CD4-positive, alpha-beta T cell treated with Interleukin-17A for 4 hours (primary cell): ENCODE results near the gene GBP2.
"Not testable (repeated sequence)": the region's sequence is repeated elsewhere in the genome, so short reads cannot be mapped to it uniquely, and the experiment has no call there.

Experiments
- DNase-seq: peaks from one replicate; pipeline ENCODE4 v3.0.0-alpha.2; 2020; ENCODE audit warnings: mixed read lengths

The GBP2 gene

DNA sequence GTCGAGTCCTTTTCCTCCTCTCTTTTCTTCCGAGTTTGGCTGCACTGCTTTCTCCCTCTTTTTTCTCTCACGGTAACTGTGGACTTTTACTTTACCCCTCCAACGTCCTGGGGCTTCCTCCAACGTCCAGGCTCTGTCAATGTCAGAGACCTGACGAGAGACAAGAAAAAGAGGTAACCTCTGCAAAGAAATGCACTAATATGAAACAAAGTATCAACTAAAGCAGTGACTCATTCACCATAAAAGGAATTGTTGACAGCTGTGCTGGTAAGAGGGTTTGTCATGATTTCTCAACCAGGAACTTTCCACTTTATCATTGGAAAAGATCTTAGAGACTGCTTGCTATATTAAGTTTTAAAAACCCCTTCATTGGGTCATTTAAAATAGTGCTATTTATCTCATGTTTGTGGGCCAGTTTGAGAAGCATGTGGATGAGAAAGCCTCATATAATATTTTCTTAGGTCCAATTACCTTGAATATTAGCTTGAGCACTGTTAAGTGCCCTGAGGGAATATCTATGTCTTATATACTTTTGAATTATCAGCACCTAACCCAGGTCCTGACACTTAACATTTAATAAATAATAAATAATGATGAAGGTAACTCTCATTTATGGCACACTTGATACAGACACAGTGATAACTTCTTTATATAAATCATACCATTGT lies at the start of gene GBP2:
Gene GBP2 (minus strand): TSS at position 202 of the 668 bp plus-strand sequence. CDS start 4,148 bp downstream, outside the sequence.
- DNase-seq: peak; percentile 45

- no peak for DNase-seq
Measured at GRCh38 chr1:89174491-89174890, 48.6 kb upstream of the GBP2 start.

DNA sequence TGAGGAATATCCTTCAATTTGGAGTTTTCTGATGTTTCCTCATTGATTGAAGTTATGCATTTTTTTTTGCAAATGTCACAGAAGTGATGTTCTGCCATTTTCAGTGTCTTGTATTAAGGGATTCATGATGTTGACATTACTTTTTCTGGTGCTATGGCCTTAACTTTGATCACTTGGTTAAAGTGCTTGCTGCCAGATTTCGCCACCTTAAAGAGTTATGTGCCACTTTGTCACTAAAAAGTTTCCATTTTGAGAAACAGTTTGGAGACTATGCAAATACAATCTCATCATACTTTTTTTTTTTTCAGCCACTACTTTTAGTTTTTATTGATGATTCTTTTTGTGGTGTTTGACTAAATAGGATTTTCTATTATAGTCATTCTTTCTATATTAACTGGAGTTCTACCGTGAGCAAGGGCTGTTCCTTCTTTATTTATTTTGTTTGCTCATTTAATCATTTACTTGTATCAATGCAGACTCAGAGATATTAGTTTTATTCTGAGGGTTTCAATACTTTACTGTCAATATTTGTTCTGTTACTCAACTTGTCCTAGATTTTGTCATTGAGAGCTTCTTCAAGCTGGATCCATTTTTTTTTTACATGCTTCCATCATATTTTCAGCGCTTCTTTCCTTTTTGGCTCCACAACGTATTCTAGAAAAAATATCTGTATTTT lies 46.7 kb upstream of the GBP2 start:
- no peak for DNase-seq

- DNase-seq: no peak
Measured at GRCh38 chr1:89171067-89171438, 45.1 kb upstream of the GBP2 start.

DNA sequence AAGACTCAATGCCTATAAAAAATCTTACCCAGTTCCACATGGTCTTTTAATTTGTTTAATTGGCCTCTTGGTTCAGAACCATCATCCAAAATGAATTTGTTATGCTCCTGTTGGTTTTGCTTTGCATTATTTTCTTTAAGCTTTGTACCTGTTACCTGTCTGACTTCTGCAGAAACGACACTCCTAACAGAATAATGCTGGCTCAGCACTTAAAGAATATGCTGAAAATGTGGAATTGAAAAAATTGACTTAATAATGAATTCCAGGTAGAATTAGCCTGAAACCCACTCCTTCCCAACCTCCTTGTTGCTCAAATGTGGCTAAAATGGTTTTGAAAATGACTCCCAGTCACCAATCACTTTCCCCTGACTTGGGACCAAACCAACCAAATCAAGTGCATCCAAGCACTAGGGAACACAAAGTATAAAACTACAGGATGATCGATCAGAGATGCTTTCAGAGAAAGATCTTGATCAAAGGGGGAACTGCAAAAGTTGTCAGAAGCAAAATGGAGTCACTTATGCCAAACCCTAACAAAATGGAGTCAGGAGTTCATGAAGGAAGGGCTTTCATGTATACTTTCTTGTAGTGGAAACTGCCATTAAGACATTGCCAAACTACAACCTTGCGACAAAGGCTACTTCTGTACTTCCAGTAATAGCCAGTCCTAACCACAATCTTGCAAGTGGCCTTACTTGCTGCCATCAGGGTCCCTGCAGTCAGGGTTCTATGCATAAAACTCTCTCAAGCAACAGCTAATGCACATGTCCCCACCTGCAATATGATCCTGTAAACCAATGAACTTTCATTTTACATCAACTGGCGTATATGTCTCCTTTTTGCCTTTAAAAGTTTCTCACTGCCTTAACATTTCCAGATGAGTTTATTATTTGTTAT lies 44.5 kb upstream of the GBP2 start:
- DNase-seq: no peak

DNA sequence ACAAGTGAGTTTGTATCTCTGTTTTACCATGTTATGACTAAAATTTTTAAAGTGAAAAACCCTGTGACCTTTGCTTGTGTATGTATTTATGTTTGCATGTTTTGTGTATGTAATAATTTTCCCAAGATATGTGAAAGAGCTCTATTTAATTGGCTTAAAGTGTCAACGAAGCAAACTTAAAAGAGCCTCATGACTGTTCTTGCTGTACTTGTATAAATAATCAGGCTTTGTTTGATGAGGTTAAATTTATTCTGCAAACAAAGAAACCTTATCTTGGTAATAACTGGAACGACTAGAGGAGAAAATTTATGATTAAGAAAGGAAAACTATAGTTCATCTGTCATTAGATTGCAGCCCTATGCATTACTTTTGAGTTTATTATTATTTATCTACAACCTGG lies 43.3 kb upstream of the GBP2 start:
- no peak for DNase-seq

GRCh38 chr1:89167590-89168230 lies 41.8 kb upstream of the GBP2 start:
- no peak for DNase-seq

DNA sequence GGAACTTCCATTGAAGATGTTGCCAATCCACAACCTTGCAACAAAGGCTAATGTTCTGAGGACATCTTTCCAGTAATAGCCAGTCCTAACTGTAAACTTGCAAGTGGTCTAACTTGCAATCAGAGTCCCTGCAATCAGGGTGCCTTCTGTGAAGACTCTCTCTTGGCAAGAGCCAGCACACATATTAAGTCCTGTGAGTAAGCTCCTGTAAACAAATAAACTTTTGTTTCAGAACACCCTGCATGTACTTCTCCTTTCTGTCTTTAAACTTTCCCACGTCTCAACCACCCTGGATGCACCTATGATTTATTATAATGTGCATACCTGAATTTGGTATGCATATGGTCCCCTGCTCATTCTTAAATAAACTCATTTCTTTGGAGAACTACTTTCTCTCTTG lies 40.8 kb upstream of the GBP2 start:
- no peak for DNase-seq

GRCh38 chr1:89165811-89166210 lies 39.9 kb upstream of the GBP2 start:
- no peak for DNase-seq

DNA sequence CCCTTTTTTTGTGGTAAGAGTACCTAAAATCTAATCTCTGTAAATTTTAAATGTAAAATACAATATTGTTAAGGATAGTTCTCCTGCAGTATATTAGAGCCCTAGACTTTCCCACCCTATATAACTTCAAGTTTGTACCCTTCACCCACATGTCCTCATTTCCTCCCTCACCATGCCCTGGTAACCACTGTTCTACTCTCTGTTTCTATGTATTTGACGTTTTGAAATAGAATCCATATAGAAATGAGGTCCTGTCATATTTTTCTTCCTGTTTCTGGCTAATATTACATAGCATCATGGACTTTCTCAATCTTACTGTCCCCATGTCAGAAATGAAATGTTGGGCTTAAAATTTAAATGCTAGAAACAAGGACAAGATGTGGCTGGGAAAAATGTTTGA lies 25.1 kb upstream of the GBP2 start:
- DNase-seq: no peak

GRCh38 chr1:89149976-89150375 lies 24.1 kb upstream of the GBP2 start:
- DNase-seq: no peak

GRCh38 chr1:89149229-89149628 lies 23.3 kb upstream of the GBP2 start:
- peak; percentile 15 for DNase-seq

- no peak for DNase-seq
Measured at GRCh38 chr1:89147678-89148658, 22.1 kb upstream of the GBP2 start.

DNA sequence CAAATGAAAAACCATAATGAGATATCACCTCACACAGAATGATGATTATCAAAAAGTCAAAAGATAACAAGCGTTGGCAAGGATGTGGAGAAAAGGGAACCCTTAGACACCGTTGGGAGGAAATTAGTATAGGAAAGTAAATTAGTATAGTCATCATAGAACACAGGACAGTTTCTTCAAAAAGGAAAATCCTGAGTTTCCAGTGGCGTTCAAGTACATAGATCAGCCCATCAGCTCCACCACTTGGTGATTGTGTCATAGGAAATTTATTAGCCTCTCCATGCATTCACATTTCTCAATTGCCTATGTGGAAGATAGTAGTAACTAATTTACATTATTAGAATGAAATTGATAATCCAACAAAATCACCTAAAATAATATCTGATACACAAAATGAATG lies 20.8 kb upstream of the GBP2 start:
- no peak for DNase-seq

DNA sequence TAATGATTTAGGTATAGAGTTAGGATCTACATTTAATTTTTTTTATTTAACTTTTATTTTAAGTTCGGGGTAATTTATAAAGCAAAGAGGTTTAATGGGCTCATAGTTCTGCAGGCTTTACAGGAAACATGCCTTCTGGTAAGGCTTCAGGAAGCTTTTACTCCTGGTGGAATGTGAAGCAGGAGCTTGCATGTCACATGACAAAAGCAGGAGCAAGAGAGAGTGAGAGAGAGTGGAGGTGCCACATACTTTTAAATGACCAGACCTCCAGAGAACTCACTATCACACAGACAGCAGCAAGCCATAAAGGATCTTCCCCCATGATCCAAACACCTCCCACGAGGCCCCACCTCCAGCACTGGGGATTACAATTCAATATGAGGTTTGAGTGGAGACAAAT lies 17.6 kb upstream of the GBP2 start:
- DNase-seq: no peak

DNA sequence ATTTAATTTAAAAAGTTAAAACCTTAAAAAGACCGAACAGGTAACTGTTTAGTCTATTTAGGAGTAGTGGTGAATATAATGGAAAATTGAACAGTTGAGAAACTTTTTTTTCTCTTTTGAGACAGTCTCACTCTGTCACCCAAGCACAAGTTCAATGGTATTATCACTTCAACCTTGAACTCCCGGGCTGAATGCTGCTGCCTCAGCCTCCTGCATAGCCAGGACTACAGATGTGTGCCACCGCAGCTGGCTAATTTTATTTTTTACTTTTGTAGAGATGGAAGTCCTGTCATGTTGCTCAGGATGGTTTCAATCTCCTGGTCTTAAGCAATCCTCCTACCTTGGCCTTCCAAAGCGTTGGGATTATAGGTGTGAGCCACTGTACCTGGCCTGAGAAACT lies 16.2 kb upstream of the GBP2 start:
- DNase-seq: no peak

- no peak for DNase-seq
Measured at GRCh38 chr1:89133747-89134146, 7.8 kb upstream of the GBP2 start.

DNA sequence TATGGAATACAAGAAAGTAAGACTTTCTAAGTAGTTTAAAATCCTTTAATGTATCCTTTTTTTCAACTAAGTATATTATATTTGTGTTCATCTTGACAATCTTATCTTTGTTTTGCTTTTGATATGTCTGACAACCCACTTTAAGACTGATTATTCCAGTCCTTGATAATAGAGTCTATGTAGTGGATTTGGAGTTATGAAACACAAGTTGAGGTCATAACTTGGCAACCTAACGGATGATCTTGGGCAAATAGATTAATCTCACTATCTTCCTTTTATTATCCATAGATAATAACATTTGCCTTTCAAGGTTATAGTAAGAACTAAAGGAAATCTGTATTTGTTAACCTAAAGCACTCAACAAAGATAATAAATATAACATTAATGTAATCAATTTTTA lies 4.8 kb upstream of the GBP2 start:
- DNase-seq: no peak

- no peak for DNase-seq
Measured at GRCh38 chr1:89129911-89130310, 4.0 kb upstream of the GBP2 start.

DNA sequence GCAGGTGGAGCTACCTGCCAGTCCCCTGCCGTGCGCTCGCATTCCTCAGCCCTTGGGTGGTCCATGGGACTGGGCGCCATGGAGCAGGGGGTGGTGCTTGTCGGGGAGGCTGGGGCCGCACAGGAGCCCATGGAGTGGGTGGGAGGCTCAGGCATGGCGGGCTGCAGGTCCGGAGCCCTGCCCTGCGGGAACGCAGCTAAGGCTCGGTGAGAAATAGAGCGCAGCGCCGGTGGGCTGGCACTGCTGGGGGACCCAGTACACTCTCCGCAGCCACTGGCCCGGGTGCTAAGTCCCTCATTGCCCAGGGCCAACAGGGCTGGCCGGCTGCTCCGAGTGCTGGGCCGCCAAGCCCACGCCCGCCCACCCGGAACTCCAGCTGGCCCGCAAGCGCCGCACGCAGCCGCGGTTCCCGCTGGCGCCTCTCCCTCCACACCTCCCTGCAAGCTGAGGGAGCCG lies 2.1 kb upstream of the GBP2 start:
- not testable (repeated sequence) for DNase-seq

GRCh38 chr1:89126602-89127565 lies 970 bp upstream of the GBP2 start:
- DNase-seq: peak; percentile 86
